GM23248 (cell line): ENCODE measurements around the gene ACAA1.

Experiments used
- EZH2 ChIP-seq: fragments of 200-600 bp; sonication (generic); IDR thresholded peaks from 2 replicates; pipeline ENCODE4 v1.6.1; 2018; ENCODE audit warnings: antibody characterized with exemption, mild to moderate bottlenecking; ENCODE audit not compliant: insufficient read depth, poor library complexity, severe bottlenecking
- EZH2phosphoT487 ChIP-seq: fragments of 200-600 bp; sonication (generic); IDR thresholded peaks from 2 replicates; pipeline ENCODE4 v1.6.1; 2018; ENCODE audit warnings: antibody characterized with exemption, moderate library complexity, mild to moderate bottlenecking, low read depth; ENCODE audit not compliant: insufficient read depth

DNA sequence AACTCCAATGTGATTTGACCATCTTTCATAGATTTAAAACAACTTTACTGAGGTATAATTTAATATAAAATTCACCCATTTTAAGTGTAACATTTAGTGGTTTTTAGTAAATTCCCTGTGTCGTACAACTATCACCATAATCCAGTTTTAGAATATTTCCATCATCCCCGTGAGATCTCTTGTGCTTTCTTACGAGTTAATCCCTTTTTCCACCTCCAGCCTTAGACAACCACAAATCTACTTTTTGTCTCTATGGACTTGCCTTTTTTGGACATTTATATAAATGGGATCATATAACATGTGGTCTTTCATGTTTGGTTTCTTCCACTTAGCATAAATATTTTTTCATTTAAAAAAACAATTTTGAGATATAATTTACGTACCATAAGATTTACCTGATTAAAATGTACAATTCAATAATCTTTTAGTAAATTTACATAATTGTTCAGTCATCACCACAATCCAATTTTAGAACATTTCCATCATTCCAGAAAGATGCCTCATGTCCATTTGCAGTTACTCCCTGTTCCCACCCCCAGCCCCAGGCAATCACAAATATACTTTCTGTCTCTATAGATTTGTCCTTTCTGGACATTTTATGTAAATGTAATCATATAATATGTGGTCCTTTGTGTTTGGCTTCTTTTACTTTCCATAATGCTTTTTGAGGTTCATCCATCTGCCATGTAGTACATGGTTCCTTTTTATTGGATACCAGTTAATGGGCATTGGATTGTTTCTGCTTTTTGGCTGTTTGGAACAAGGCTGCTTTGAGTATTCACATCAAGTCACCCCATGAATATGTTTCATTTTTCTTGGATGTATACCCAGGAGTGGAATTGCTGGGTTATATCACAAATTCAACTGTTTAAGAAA is 31.5 kb upstream of the ACAA1 start:
- TF ChIP-seq EZH2 (no peak), EZH2phosphoT487 (no peak)
